COLO668 (cell line): ENCODE results near the gene GNG10.

Source experiments
- DNase-seq: peaks from one replicate; lab custom pipeline; 2025; ENCODE audit not compliant: unreplicated experiment; lab: John Stamatoyannopoulos, UW

The GNG10 gene

DNA sequence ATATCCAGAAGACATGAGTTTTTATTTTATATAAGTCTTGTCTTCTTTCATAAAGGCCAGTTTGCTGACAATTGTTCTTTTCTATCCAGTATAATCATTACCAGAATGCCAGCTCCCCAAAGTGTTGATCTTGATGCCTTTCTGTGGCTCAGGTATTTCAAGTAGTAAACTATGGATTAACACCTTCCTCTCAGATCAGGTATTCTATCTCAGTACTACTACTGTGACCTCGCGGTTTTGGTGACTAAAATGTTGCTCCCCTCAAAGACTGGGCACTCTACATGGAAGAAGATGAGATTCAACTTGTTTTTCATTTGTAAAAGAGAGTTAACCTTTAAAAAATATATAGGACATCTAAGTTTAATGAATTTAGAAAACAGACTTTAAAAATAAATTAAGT, 58.1 kb downstream of the GNG10 start:
- DNase-seq = no peak
